Measurements from ENCODE around the gene GPRC5B. TPM values are rescaled to one million over a fixed set of nuclear protein-coding genes. Genes with fewer than 3 reads are reported as not detected.

The GPRC5B gene
- total RNA-seq, 4 donors from 2014 or later: 16.5 to 53.0 (median 22.3) TPM

- no peak overlapping the region for H3K27ac ChIP-seq
- DNase-seq: no peak
- no peaks in the 10 kb centered on the region for H3K27me3 ChIP-seq
- TF ChIP-seq POLR2A (IDR thresholded peaks at IDR 0.05) (no peak), CTCF (IDR thresholded peaks at IDR 0.05) (no peak)
- intact Hi-C loops (cut with DNase I; ENCODE audit: low total_unique reads): no loop called here
- H3K9me3 ChIP-seq: no peaks in the 10 kb centered on the region
- H3K4me1 ChIP-seq: no peaks in the 10 kb centered on the region
- no peaks in the 10 kb centered on the region for H3K36me3 ChIP-seq
- H3K4me3 ChIP-seq: no peak overlapping the region
Measured at GRCh38 chr16:19835196-19835595, 49.5 kb downstream of the GPRC5B start.

GRCh38 chr16:19833581-19833980, 51.1 kb downstream of the GPRC5B start:
- H3K27me3 ChIP-seq: no peaks in the 10 kb centered on the region
- H3K36me3 ChIP-seq: no peaks in the 10 kb centered on the region
- no peaks in the 10 kb centered on the region for H3K9me3 ChIP-seq
- no peak overlapping the region for H3K27ac ChIP-seq
- H3K4me3 ChIP-seq: no peak overlapping the region
- TF ChIP-seq CTCF (IDR thresholded peaks at IDR 0.05): no peak
- no peak for TF ChIP-seq POLR2A (IDR thresholded peaks at IDR 0.05)
- DNase-seq: no peak
- H3K4me1 ChIP-seq: no peaks in the 10 kb centered on the region
- intact Hi-C loops (cut with DNase I; ENCODE audit: low total_unique reads): no loop called here

- Histone ChIP-seq H3K9me3 (no peaks in the 10 kb centered on the region), H3K4me1 (no peaks in the 10 kb centered on the region), H3K4me3 (no peak overlapping the region), H3K27ac (no peak overlapping the region), H3K27me3 (no peaks in the 10 kb centered on the region), H3K36me3 (no peaks in the 10 kb centered on the region)
- intact Hi-C loops (cut with DNase I; ENCODE audit: low total_unique reads): no loop called here
- no peak for DNase-seq
- TF ChIP-seq CTCF (IDR thresholded peaks at IDR 0.05) (no peak), POLR2A (IDR thresholded peaks at IDR 0.05) (no peak)
Measured at GRCh38 chr16:19833176-19833575, 51.5 kb downstream of the GPRC5B start.

GRCh38 chr16:19831678-19832077, 53.0 kb downstream of the GPRC5B start:
- Histone ChIP-seq H3K4me1 (no peaks in the 10 kb centered on the region), H3K4me3 (no peak overlapping the region), H3K27ac (peak overlapping the region; percentile 34 to 74), H3K36me3 (no peaks in the 10 kb centered on the region), H3K9me3 (no peaks in the 10 kb centered on the region), H3K27me3 (no peaks in the 10 kb centered on the region)
- DNase-seq: no peak
- intact Hi-C loops (cut with DNase I; ENCODE audit: low total_unique reads): no loop called here
- TF ChIP-seq POLR2A (IDR thresholded peaks at IDR 0.05) (no peak), CTCF (IDR thresholded peaks at IDR 0.05) (no peak)

GRCh38 chr16:19830902-19831560, 53.6 kb downstream of the GPRC5B start:
- Histone ChIP-seq H3K4me3 (no peak overlapping the region), H3K36me3 (no peaks in the 10 kb centered on the region), H3K27ac (peak overlapping the region; percentile 34 to 74), H3K27me3 (no peaks in the 10 kb centered on the region), H3K9me3 (no peaks in the 10 kb centered on the region), H3K4me1 (no peaks in the 10 kb centered on the region)
- no peak for DNase-seq
- no peak for TF ChIP-seq POLR2A (IDR thresholded peaks at IDR 0.05)
- TF ChIP-seq CTCF (IDR thresholded peaks at IDR 0.05): no peak
- intact Hi-C loops (cut with DNase I; ENCODE audit: low total_unique reads): no loop called here

All from uterus (tissue), 4 donors.